ENCODE data around the gene FANCM.

Gene FANCM

DNA sequence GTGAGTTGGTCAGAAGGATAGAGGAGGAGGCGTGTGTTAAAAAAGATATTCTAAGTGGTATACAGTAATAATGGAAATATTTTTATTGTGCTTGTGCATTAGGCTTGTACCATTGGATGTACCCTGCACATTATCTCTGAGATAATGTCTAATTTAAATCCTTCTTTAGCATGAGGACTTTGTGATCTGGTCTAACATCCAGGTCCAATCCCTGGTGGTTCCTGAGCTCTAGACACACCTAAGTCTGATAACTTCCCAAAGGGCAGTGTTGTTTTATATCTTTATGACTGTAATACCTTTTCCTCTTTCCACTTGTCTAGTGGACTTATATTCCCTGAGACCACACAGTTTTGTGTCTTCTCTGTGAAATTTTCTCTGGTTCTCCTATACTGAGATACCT, 31.2 kb upstream of the FANCM start:
- H3K27ac ChIP-seq: no peak overlapping the region
- TF ChIP-seq, protein P1, sequence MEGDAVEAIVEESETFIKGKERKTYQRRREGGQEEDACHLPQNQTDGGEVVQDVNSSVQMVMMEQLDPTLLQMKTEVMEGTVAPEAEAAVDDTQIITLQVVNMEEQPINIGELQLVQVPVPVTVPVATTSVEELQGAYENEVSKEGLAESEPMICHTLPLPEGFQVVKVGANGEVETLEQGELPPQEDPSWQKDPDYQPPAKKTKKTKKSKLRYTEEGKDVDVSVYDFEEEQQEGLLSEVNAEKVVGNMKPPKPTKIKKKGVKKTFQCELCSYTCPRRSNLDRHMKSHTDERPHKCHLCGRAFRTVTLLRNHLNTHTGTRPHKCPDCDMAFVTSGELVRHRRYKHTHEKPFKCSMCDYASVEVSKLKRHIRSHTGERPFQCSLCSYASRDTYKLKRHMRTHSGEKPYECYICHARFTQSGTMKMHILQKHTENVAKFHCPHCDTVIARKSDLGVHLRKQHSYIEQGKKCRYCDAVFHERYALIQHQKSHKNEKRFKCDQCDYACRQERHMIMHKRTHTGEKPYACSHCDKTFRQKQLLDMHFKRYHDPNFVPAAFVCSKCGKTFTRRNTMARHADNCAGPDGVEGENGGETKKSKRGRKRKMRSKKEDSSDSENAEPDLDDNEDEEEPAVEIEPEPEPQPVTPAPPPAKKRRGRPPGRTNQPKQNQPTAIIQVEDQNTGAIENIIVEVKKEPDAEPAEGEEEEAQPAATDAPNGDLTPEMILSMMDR (conservative IDR thresholded peaks at IDR 0.05): no peak
- TF ChIP-seq ZFX (IDR thresholded peaks at IDR 0.05): no peak

DNA sequence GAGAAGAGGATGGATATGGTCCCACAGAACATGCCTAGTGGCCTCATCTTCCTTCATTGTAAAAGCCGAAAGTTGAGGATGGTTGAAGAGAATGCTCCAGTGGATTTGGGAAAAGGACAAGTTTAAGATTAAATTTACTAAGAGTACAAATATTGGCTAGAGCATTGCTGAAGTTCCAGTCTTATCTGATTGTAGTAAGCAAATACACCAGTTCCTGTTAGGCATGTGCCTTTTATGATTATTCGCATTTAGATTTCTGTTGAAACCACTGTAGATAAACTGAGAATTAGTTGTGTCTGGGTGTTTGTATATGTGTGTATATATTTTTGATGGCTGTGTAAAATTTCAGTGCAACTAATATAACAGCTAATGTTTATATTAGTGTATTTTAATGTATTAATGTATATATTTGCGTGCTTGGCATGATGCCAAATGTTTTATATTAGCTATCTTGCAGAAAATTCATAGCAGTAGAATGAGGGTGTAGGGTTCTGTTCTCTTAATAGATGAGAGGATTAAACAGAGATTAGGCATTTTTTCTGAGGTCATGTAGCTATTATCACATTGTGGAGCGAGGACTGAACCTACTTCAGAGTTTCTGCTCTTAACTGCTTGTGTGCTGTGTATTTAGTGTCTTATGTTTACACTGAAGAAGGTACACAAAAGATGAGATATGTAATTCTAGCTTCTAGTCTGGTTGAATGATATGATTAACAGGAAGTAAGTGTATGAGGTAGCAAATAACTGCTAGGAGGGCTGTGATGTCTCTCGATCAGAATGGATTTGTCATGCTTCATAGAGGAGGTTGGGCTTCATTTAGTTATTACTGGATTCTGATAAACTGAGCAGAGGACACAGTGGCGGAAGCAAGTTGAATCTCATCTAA, 22.6 kb upstream of the FANCM start:
- peak overlapping the region; percentile 55; the same call in 1 of the 2 replicates for H3K27ac ChIP-seq
- TF ChIP-seq, protein P1 (conservative IDR thresholded peaks at IDR 0.05): no peak; the same call in 1 of the 2 replicates
- no peak for TF ChIP-seq ZFX (IDR thresholded peaks at IDR 0.05)

- TF ChIP-seq, protein P1 (conservative IDR thresholded peaks at IDR 0.05): no peak
- no peak for TF ChIP-seq ZFX (IDR thresholded peaks at IDR 0.05)
- no peak overlapping the region for H3K27ac ChIP-seq
Observed at GRCh38 chr14:45114327-45114726, 21.4 kb upstream of the FANCM start.

DNA sequence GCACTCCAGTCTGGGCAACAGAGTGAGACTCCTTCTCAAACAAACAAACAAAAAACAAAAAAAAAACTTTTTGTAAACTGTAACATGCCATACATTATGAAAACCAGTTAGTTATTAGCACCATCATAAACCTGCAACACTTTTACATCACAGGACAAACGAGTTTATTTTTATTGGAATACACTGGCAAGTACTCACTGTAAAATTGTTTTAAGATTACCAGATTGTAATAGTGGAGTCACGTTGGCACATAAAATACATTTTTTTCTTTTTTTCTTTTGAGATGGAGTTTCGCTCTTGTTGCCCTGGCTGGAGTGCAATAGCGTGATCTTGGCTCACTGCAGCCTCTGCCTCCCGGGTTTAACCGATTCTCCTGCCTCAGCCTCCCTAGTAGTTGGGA, 17.1 kb upstream of the FANCM start:
- TF ChIP-seq, protein P1 (conservative IDR thresholded peaks at IDR 0.05): no peak
- no peak for TF ChIP-seq ZFX (IDR thresholded peaks at IDR 0.05)
- peak overlapping the region; percentile 65 for H3K27ac ChIP-seq

- TF ChIP-seq, protein P1 (conservative IDR thresholded peaks at IDR 0.05): no peak
- no peak for TF ChIP-seq ZFX (IDR thresholded peaks at IDR 0.05)
- no peak overlapping the region for H3K27ac ChIP-seq
Observed at GRCh38 chr14:45120096-45120495, 15.6 kb upstream of the FANCM start.

DNA sequence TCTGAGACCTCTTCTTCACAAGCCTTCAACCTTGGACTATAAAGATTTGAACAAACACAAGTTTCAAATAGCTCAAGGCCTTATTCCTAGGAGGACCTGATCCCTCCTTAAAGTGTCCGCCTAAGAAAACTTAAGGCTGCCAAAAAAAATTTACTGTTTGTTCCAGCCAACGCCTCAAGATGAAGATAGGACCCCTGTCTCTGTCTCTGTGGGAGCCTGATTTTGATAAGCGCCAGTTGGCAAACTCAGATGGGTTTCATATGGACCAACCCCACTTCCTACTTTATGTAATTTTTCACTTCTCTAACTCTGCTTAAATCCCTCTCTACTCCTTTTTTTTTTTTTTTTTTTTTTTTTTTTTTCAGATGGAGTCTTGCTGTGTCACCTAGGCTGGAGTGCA, 12.5 kb upstream of the FANCM start:
- TF ChIP-seq, protein P1 (conservative IDR thresholded peaks at IDR 0.05): no peak
- no peak for TF ChIP-seq ZFX (IDR thresholded peaks at IDR 0.05)
- no peak overlapping the region for H3K27ac ChIP-seq

- no peak overlapping the region for H3K27ac ChIP-seq
- TF ChIP-seq, protein P1 (conservative IDR thresholded peaks at IDR 0.05): no peak
- TF ChIP-seq ZFX (IDR thresholded peaks at IDR 0.05): no peak
Observed at GRCh38 chr14:45125754-45126153, 10.0 kb upstream of the FANCM start.

Data from C4-2B (cell line).